H1 (cell line): ENCODE data around the gene ABHD6. TPM values are rescaled to one million over a fixed set of nuclear protein-coding genes. Genes with fewer than 3 reads are reported as not detected.

Experiments
- CTCF ChIA-PET: fragments of 300-600 bp; sonication (Branson Sonifier 250); formaldehyde crosslinking; loops from one replicate; lab custom pipeline; 2021; ENCODE audit not compliant: partially characterized antibody; lab: Charles Lee
- POLR2A ChIA-PET: fragments of 300-600 bp; sonication (Branson Sonifier 250); formaldehyde crosslinking; loops from one replicate; lab custom pipeline; 2021; ENCODE audit warnings: inconsistent platforms; ENCODE audit not compliant: partially characterized antibody; lab: Charles Lee
- DNase-seq, 2 experiments: peaks; one replicate each; pipeline versions ENCODE4 v3.0.0 to v3.0.0-alpha.2; 2010 to 2022; ENCODE audit warnings: low spot score in 2 of 2, low read depth in 1 of 2, mixed read lengths in 1 of 2
- FAIRE-seq: peaks from 2 replicates; lab custom pipeline; 2011; peaks lifted over from hg19 to GRCh38; lab: Jason Lieb, UNC
- H2AFZ ChIP-seq: 2 replicates; pipeline ENCODE4 v1.8.1; 2012; ENCODE audit warnings: low read length, inconsistent platforms
- H2AK5ac ChIP-seq: 2 replicates; pipeline ENCODE4 v1.6.1; 2013; ENCODE audit warnings: low read depth, low read length
- H2BK120ac ChIP-seq: replicated peaks from 2 replicates; pipeline ENCODE3; 2013; ENCODE audit warnings: low read depth, low read length, inconsistent platforms
- H2BK12ac ChIP-seq: 2 replicates; pipeline ENCODE4 v1.6.1; 2013; ENCODE audit warnings: low read depth, low read length
- H2BK15ac ChIP-seq: 2 replicates; pipeline ENCODE4 v1.6.1; 2013; ENCODE audit warnings: low read length
- H2BK20ac ChIP-seq: 2 replicates; pipeline ENCODE4 v1.6.1; 2013; ENCODE audit warnings: low read length
- H2BK5ac ChIP-seq: 2 replicates; pipeline ENCODE4 v1.6.1; 2013; ENCODE audit warnings: low read depth, low read length
- H3K14ac ChIP-seq: 2 replicates; pipeline ENCODE4 v1.6.1; 2013; ENCODE audit warnings: inconsistent platforms; ENCODE audit not compliant: insufficient read length
- H3K18ac ChIP-seq: 2 replicates; pipeline ENCODE4 v1.6.1; 2013; ENCODE audit warnings: low read length; ENCODE audit errors: extremely low read depth
- H3K23ac ChIP-seq: 2 replicates; pipeline ENCODE4 v1.6.1; 2013; ENCODE audit warnings: inconsistent platforms; ENCODE audit not compliant: insufficient read length
- H3K23me2 ChIP-seq: 2 replicates; pipeline ENCODE4 v1.6.1; 2013; ENCODE audit warnings: low read depth, low read length
- H3K27ac ChIP-seq: 2 replicates; pipeline ENCODE4 v1.6.1; 2011; ENCODE audit warnings: low read depth, low read length, inconsistent platforms
- H3K27me3 ChIP-seq, 4 experiments: replicated peaks in 1 of 4; 1 replicate in 1 of 4; 2 replicates in 3 of 4; pipeline versions ENCODE4 v1.6.1 to v1.8.1; 2011 to 2013; ENCODE audit warnings: low read length in 3 of 4, mild to moderate bottlenecking in 3 of 4, inconsistent platforms in 2 of 4, mixed read lengths in 2 of 4, moderate library complexity in 1 of 4; ENCODE audit not compliant: control insufficient read depth in 3 of 4, insufficient read depth in 3 of 4; ENCODE audit errors: extremely low read depth in 1 of 4
- H3K36me3 ChIP-seq, 4 experiments: 2 replicates each; pipeline versions ENCODE4 v1.6.1 to v1.8.1; 2011 to 2013; ENCODE audit warnings: mild to moderate bottlenecking in 4 of 4, low read length in 3 of 4, moderate library complexity in 2 of 4, control low read depth in 1 of 4, inconsistent platforms in 1 of 4; ENCODE audit not compliant: insufficient read depth in 4 of 4, control insufficient read depth in 2 of 4
- H3K4ac ChIP-seq: replicated peaks from 2 replicates; pipeline ENCODE3; 2013; ENCODE audit warnings: low read length, low read depth, mixed read lengths, inconsistent platforms; ENCODE audit not compliant: insufficient read length
- H3K4me1 ChIP-seq, 4 experiments: replicated peaks in 1 of 4; 1 replicate in 1 of 4; 2 replicates in 3 of 4; pipeline versions ENCODE4 v1.6.1 to v1.8.1; 2011 to 2013; ENCODE audit warnings: low read length in 3 of 4, inconsistent platforms in 2 of 4, mixed read lengths in 1 of 4; ENCODE audit not compliant: insufficient read depth in 4 of 4, control insufficient read depth in 3 of 4
- H3K4me2 ChIP-seq, 2 experiments: 2 replicates each; pipeline versions ENCODE4 v1.6.1 to v1.8.1; 2011 to 2013; ENCODE audit warnings: low read depth in 2 of 2, low read length in 2 of 2, control low read depth in 1 of 2, inconsistent platforms in 1 of 2, mild to moderate bottlenecking in 1 of 2; ENCODE audit not compliant: insufficient read depth in 1 of 2
- H3K4me3 ChIP-seq, 4 experiments: fragments of 200-600, 300-600 bp in 1 of 4; sonication (generic), shearing (Covaris generic), sonication (Bioruptor Twin) in 1 of 4; 2 replicates each; pipeline versions ENCODE4 v1.5.1 to v1.8.1; 2011 to 2016; ENCODE audit warnings: low read length in 4 of 4, low read depth in 3 of 4, control low read depth in 2 of 4, inconsistent platforms in 2 of 4, mild to moderate bottlenecking in 2 of 4, mixed read lengths in 1 of 4, moderate library complexity in 1 of 4; ENCODE audit not compliant: insufficient read depth in 2 of 4; ENCODE audit errors: extremely low read depth in 1 of 4
- H3K56ac ChIP-seq: replicated peaks from 2 replicates; pipeline ENCODE3; 2013; ENCODE audit warnings: low read depth, mild to moderate bottlenecking, mixed read lengths, low read length, inconsistent platforms; ENCODE audit not compliant: insufficient read length
- H3K79me1 ChIP-seq: 2 replicates; pipeline ENCODE4 v1.6.1; 2013; ENCODE audit warnings: low read depth, low read length, control low read depth
- H3K79me2 ChIP-seq, 2 experiments: 2 replicates each; pipeline versions ENCODE4 v1.6.1 to v1.8.1; 2012 to 2013; ENCODE audit warnings: low read length in 2 of 2, mild to moderate bottlenecking in 2 of 2, inconsistent platforms in 1 of 2; ENCODE audit not compliant: insufficient read depth in 2 of 2, control insufficient read depth in 1 of 2
- H3K9ac ChIP-seq, 4 experiments: replicated peaks in 1 of 4; 1 replicate in 1 of 4; 2 replicates in 3 of 4; pipeline versions ENCODE4 v1.6.1 to v1.8.1; 2011 to 2013; ENCODE audit warnings: low read depth in 3 of 4, low read length in 3 of 4, control low read depth in 2 of 4, mild to moderate bottlenecking in 2 of 4, moderate library complexity in 2 of 4, inconsistent platforms in 1 of 4; ENCODE audit errors: extremely low read depth in 1 of 4
- H3K9me3 ChIP-seq, 2 experiments: 2 replicates each; pipeline versions ENCODE4 v1.6.1 to v1.8.1; 2012 to 2013; ENCODE audit warnings: mild to moderate bottlenecking in 2 of 2, moderate library complexity in 2 of 2, control low read depth in 1 of 2, inconsistent platforms in 1 of 2, low read depth in 1 of 2, low read length in 1 of 2, mixed read lengths in 1 of 2; ENCODE audit not compliant: insufficient read depth in 2 of 2
- H4K20me1 ChIP-seq, 2 experiments: replicated peaks in 1 of 2; 2 replicates each; pipeline versions ENCODE3 to v1.8.1; 2011 to 2013; ENCODE audit warnings: inconsistent platforms in 2 of 2, low read length in 2 of 2, mild to moderate bottlenecking in 1 of 2; ENCODE audit not compliant: insufficient read depth in 2 of 2, control insufficient read depth in 1 of 2
- H4K5ac ChIP-seq: 2 replicates; pipeline ENCODE4 v1.6.1; 2013; ENCODE audit warnings: low read length, low read depth, mixed read lengths, inconsistent platforms; ENCODE audit not compliant: insufficient read length
- H4K8ac ChIP-seq: 2 replicates; pipeline ENCODE4 v1.8.0; 2013; ENCODE audit warnings: mild to moderate bottlenecking, moderate library complexity, low read length, inconsistent platforms; ENCODE audit not compliant: insufficient read depth; ENCODE audit errors: extremely low read depth
- H4K91ac ChIP-seq: replicated peaks from 2 replicates; pipeline ENCODE3; 2013; ENCODE audit warnings: low read length, mixed read lengths, inconsistent platforms; ENCODE audit not compliant: insufficient read length
- CTBP2 ChIP-seq: IDR thresholded peaks from 2 replicates; pipeline ENCODE4 v1.7.0; 2011; ENCODE audit warnings: borderline replicate concordance, mild to moderate bottlenecking, moderate library complexity, mixed read lengths, low read length; ENCODE audit not compliant: insufficient read depth, insufficient read length
- CTCF ChIP-seq, 3 experiments: IDR thresholded peaks; 1 replicate in 2 of 3; 2 replicates in 1 of 3; pipeline versions ENCODE4 v1.5.1 to v1.6.1; 2011; ENCODE audit warnings: low read length in 3 of 3, mild to moderate bottlenecking in 3 of 3, inconsistent platforms in 2 of 3, low read depth in 1 of 3, moderate library complexity in 1 of 3; ENCODE audit not compliant: insufficient read depth in 1 of 3; ENCODE audit errors: control extremely low read depth in 1 of 3
- WGBS, 2 experiments: shearing (Covaris generic) in 1 of 2; methylation state at CpG; one replicate each; pipeline versions ENCODE4 v1.1.6 to v1.1.7; 2013 to 2015; ENCODE audit warnings: low lambda C conversion rate in 2 of 2, mixed read lengths in 2 of 2, inconsistent platforms in 1 of 2, low coverage in 1 of 2, missing lambda C conversion rate in 1 of 2; ENCODE audit not compliant: insufficient replicate concordance in 2 of 2, insufficient coverage in 1 of 2, insufficient read length in 1 of 2; ENCODE audit errors: extremely low coverage in 1 of 2, missing lambda C conversion rate in 1 of 2; 5-methylcytosine and 5-hydroxymethylcytosine counted together
- polyA plus RNA-seq, 7 experiments: library from polyadenylated mRNA; depleted of rRNA in 3 of 7; stranded (reverse) in 5 of 7; unstranded in 2 of 7; fragments of >200 nt in 5 of 7; fragments of 200-250 nt in 2 of 7; gene quantifications; 1 replicate in 5 of 7; 2 replicates in 1 of 7; 4 replicates in 1 of 7; pipeline versions ENCODE4 v1.2.1 to v1.2.3, GENCODE V29; 2011 to 2013; ENCODE audit warnings: missing spikeins in 2 of 7, mixed read lengths in 2 of 7
- total RNA-seq: library from RNA; stranded (reverse); fragmentation: NEBNext Ultra II Directional; extraction: Animal tissue kit (Norgen Biotek cat#: 25700); gene quantifications from 2 replicates; pipeline ENCODE4 v1.2.1, GENCODE V29; 2021

ABHD6 gene
- total and polyA plus RNA-seq, 2 of the 8 experiments (the other 6 are each of a cell fraction or from before 2014, with no cell fraction given): 5.9 to 6.6 TPM

GRCh38 chr3:58241306-58242044, 3.9 kb downstream of the ABHD6 start:
- H3K4me2 ChIP-seq: no peak overlapping the region
- no peak overlapping the region for H2BK5ac ChIP-seq
- H2BK15ac ChIP-seq: no peak overlapping the region
- 0 out of 2 replicates have a peak overlapping the region, but pooled peaks have one; percentile 71 for H2BK12ac ChIP-seq
- DNase-seq: no peak
- no peak overlapping the region for H4K91ac ChIP-seq
- peak; percentile 7 to 13 (median 10); a peak in 2 of 4 replicates for TF ChIP-seq CTCF (IDR thresholded peaks at IDR 0.05; ENCODE audit: control extremely low read depth in 1 of 3, insufficient read depth in 1 of 3, low read depth in 1 of 3, low read length in 3 of 3)
- TF ChIP-seq CTBP2: no peak
- H3K4ac ChIP-seq: no peak overlapping the region
- WGBS, 2 experiments: 90% methylated on average over 4 of the region's 4 CpGs; no CpG with 5 or more reads in 1 of the 2 experiments
- H2AFZ ChIP-seq: no peak overlapping the region
- H3K14ac ChIP-seq: no peak overlapping the region
- H3K4me1 ChIP-seq: peaks cover 0 to 6% (median 1%) of the 10 kb centered on the region in 4 experiments; a peak in 5 of 7 replicates
- H2BK20ac ChIP-seq: no peak overlapping the region
- H3K27ac ChIP-seq: no peak overlapping the region
- ChIA-PET POLR2A (interaction anchor here (1.6 kb wide), 1 partner anchor 65 kb away, joined by 4 read pairs; the partner anchor contains the start of genes HTD2 and RPP14), CTCF (interaction anchor here (0.6 to 2.7 kb wide), 9 partner anchors 9 to 1021 kb away, joined by 3 to 14 read pairs (median 3); partner anchors contain the start of genes HTD2 and RPP14)
- no peak overlapping the region for H3K18ac ChIP-seq
- H2BK120ac ChIP-seq: no peak overlapping the region
- H4K5ac ChIP-seq: no peak overlapping the region
- no peak overlapping the region for H3K56ac ChIP-seq
- H2AK5ac ChIP-seq: no peak overlapping the region
- 0 out of 7 replicates have a peak overlapping the region, but pooled peaks of 1 of the 4 experiments have one; percentile 30 for H3K9ac ChIP-seq
- no peak overlapping the region for H3K4me3 ChIP-seq
- peaks cover 2 to 23% (median 19%) of the 10 kb centered on the region in 4 experiments for H3K27me3 ChIP-seq
- peaks cover 0 to 2% of the 10 kb centered on the region in 2 experiments for H4K20me1 ChIP-seq
- H3K23ac ChIP-seq: no peak overlapping the region
- no peaks in the 10 kb centered on the region for H3K79me1 ChIP-seq
- H3K9me3 ChIP-seq: no peaks in the 10 kb centered on the region
- H3K23me2 ChIP-seq: peaks cover 10% of the 10 kb centered on the region; the same call in 1 of the 2 replicates
- no peak for FAIRE-seq
- no peaks in the 10 kb centered on the region for H3K36me3 ChIP-seq
- no peak overlapping the region for H4K8ac ChIP-seq
- H3K79me2 ChIP-seq: no peaks in the 10 kb centered on the region
